Smooth muscle cell (in vitro differentiated cells): Measurements from ENCODE around the gene TMEM238L. TPM values are rescaled to one million over a fixed set of nuclear protein-coding genes. Genes with fewer than 3 reads are reported as not detected.

Source experiments
- DNase-seq: peaks from one replicate; lab custom pipeline; 2025; ENCODE audit not compliant: unreplicated experiment; lab: John Stamatoyannopoulos, UW
- H2AFZ ChIP-seq: fragments of 200-600 bp; sonication (generic); 2 replicates; pipeline ENCODE4 v1.6.0; 2016; ENCODE audit warnings: antibody characterized with exemption, low read depth, mild to moderate bottlenecking
- H3F3A ChIP-seq: fragments of 200-600 bp; sonication (generic); 2 replicates; pipeline ENCODE4 v1.6.0; 2017; ENCODE audit warnings: antibody characterized with exemption, low read depth
- H3K27ac ChIP-seq: fragments of 200-600 bp; sonication (generic); 2 replicates; pipeline ENCODE4 v1.5.1; 2016; ENCODE audit warnings: low read depth, mild to moderate bottlenecking
- H3K27me3 ChIP-seq: fragments of 200-600 bp; sonication (generic); 2 replicates; pipeline ENCODE4 v1.6.1; 2016; ENCODE audit warnings: low read depth, mild to moderate bottlenecking
- H3K36me3 ChIP-seq: fragments of 200-600 bp; sonication (generic); 2 replicates; pipeline ENCODE4 v1.5.1; 2016; ENCODE audit warnings: low read depth
- H3K4me1 ChIP-seq: fragments of 200-600 bp; sonication (generic); 2 replicates; pipeline ENCODE4 v1.5.1; 2016; ENCODE audit warnings: low read depth
- H3K4me2 ChIP-seq: fragments of 200-600 bp; sonication (generic); 2 replicates; pipeline ENCODE4 v1.6.0; 2016; ENCODE audit warnings: mild to moderate bottlenecking
- H3K4me3 ChIP-seq: fragments of 200-600 bp; sonication (generic); 2 replicates; pipeline ENCODE4 v1.5.1; 2016; ENCODE audit warnings: mild to moderate bottlenecking
- H3K79me2 ChIP-seq: fragments of 200-600 bp; sonication (generic); 2 replicates; pipeline ENCODE4 v1.6.0; 2016; ENCODE audit warnings: low read depth, mild to moderate bottlenecking
- H3K9ac ChIP-seq: fragments of 200-600 bp; sonication (generic); 2 replicates; pipeline ENCODE4 v1.6.0; 2016; ENCODE audit warnings: low read depth
- H3K9me3 ChIP-seq: fragments of 200-600 bp; sonication (generic); replicated peaks from 2 replicates; pipeline ENCODE4 v1.5.1; 2016; ENCODE audit warnings: low read depth
- H4K20me1 ChIP-seq: fragments of 200-600 bp; sonication (generic); 2 replicates; pipeline ENCODE4 v1.6.0; 2016; ENCODE audit warnings: low read depth
- WGBS: methylation state at CpG from one replicate; pipeline ENCODE4 v1.1.7; 2016; ENCODE audit warnings: low lambda C conversion rate; 5-methylcytosine and 5-hydroxymethylcytosine counted together
- polyA plus RNA-seq: library from polyadenylated mRNA; unstranded; fragments of >200 nt; fragmentation: Nextera tagmentation; extraction: Ambion mirVana; gene quantifications from 2 replicates; pipeline ENCODE4 v1.2.1, GENCODE V29; 2016
- total RNA-seq: library from RNA; depleted of rRNA; stranded (reverse); fragments of >200 nt; gene quantifications from 2 replicates; pipeline ENCODE4 v1.2.3, GENCODE V29; 2014
- TF ChIP-seq, protein P1 (sequence below): fragments of 200-600 bp; sonication (generic); IDR thresholded peaks from 2 replicates; pipeline ENCODE4 v1.5.1; 2017; ENCODE audit warnings: borderline replicate concordance, mild to moderate bottlenecking, antibody characterized with exemption; ENCODE audit not compliant: insufficient read depth, poor library complexity, severe bottlenecking

Gene TMEM238L
- total and polyA plus RNA-seq, 2 experiments from 2014 or later, result not detected

DNA sequence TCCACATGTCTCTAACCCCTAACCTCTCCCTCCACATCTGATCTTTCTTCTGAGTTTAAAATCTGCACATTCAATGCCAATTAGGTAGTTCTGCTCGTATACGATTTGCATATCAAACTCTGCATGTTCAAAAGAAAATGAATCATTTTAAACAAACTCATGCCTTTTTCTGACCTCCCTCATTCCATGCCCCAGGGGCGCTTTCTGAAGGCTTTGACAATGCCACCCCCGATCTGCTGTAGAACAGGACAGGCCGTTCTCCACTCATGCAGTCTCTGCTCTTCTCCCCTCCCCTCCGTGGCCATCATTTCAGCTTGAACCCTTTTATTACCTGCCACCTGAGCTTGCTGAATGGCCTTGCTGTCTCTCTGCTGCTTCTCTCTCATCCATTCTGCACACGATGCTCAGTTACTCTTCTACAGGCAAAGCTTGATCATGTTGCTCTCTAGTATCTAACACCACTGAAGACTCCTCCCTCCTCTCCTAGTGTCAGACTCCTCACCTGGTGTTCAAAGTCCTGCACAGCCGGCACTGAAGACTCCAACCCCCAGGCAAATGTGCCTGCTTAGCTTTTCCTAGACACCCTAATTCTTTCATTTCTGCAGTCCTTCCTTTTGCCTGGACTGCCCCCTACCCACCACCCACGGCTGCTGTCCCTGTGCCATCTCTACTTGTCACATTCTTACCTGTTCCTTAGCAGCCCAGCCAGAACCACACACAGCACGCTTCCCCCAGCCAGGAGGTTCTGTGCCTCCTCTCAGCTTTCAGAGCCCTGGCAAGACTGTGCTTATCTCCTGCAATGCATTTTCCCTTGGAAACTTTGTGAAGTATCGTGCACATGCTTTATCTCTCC, 6.2 kb downstream of the TMEM238L start:
- no peak overlapping the region for H3K27ac ChIP-seq
- H2AFZ ChIP-seq, result no peak overlapping the region
- H3K9me3 ChIP-seq, result no peaks in the 10 kb centered on the region
- H3K27me3 ChIP-seq, result peaks cover 5% of the 10 kb centered on the region
- DNase-seq, result no peak
- no peak overlapping the region for H3K9ac ChIP-seq
- no peak overlapping the region for H3K4me3 ChIP-seq
- no peaks in the 10 kb centered on the region for H4K20me1 ChIP-seq
- peaks cover 3% of the 10 kb centered on the region for H3K4me1 ChIP-seq
- H3K4me2 ChIP-seq, result no peak overlapping the region
- no peaks in the 10 kb centered on the region for H3K36me3 ChIP-seq
- 64% methylated on average over 11 of the region's 11 CpGs for WGBS
- H3K79me2 ChIP-seq, result no peaks in the 10 kb centered on the region
- TF ChIP-seq, protein P1, sequence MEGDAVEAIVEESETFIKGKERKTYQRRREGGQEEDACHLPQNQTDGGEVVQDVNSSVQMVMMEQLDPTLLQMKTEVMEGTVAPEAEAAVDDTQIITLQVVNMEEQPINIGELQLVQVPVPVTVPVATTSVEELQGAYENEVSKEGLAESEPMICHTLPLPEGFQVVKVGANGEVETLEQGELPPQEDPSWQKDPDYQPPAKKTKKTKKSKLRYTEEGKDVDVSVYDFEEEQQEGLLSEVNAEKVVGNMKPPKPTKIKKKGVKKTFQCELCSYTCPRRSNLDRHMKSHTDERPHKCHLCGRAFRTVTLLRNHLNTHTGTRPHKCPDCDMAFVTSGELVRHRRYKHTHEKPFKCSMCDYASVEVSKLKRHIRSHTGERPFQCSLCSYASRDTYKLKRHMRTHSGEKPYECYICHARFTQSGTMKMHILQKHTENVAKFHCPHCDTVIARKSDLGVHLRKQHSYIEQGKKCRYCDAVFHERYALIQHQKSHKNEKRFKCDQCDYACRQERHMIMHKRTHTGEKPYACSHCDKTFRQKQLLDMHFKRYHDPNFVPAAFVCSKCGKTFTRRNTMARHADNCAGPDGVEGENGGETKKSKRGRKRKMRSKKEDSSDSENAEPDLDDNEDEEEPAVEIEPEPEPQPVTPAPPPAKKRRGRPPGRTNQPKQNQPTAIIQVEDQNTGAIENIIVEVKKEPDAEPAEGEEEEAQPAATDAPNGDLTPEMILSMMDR, result no peak
- no peaks in the 10 kb centered on the region for H3F3A ChIP-seq

DNA sequence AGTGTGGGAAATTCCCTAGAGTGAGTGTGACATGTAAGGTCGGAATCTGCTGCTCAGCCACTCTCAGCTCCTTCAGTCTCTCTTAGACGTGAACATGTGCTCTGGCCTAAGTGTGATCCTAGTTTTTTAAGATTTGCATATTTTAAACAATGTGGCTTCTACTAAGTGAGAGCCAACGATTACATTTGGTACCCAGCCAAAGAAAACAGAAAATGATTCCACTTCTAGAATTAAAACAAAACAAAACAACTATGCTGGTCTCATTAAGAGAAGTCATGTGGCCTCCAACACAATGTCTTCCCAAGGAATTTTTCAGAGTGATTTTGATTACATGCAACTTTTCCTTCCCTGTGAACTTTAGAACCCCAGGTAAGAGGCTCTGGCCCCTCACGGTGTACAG, 10.1 kb downstream of the TMEM238L start:
- WGBS, result 59% methylated on average over 4 of the region's 4 CpGs
- Histone ChIP-seq H2AFZ (no peak overlapping the region), H3K4me1 (peaks cover 3% of the 10 kb centered on the region), H3K4me2 (no peak overlapping the region), H3K4me3 (no peak overlapping the region), H3K27ac (no peak overlapping the region), H3K9ac (no peak overlapping the region), H3F3A (no peaks in the 10 kb centered on the region), H3K79me2 (no peaks in the 10 kb centered on the region), H3K27me3 (peaks cover 5% of the 10 kb centered on the region), H4K20me1 (no peaks in the 10 kb centered on the region), H3K36me3 (no peaks in the 10 kb centered on the region), H3K9me3 (no peaks in the 10 kb centered on the region)
- TF ChIP-seq, protein P1, result no peak
- no peak for DNase-seq

DNA sequence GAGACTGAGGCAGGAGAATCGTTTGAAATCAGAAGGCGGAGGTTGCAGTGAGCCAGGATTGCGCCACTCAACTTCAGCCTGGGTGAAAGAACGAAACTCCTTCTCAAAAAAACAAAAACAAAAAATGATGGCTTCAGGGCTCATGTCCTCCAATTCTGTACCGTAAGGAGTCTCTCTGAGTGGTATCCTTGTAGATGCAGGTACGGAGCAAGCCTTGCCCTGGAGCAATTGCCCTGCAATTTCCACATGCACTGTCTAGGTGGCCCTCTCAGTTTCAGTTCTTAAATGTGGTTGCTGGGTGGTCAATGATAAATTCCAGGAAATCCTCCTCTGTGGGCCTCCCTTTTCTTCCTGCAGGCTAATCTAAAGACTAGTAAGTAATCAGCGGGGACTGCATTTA, 10.6 kb downstream of the TMEM238L start:
- Histone ChIP-seq H3K36me3 (no peaks in the 10 kb centered on the region), H3K79me2 (no peaks in the 10 kb centered on the region), H3K9me3 (no peaks in the 10 kb centered on the region), H3K4me2 (no peak overlapping the region), H3K9ac (no peak overlapping the region), H3K27me3 (peaks cover 5% of the 10 kb centered on the region), H3F3A (no peaks in the 10 kb centered on the region), H3K4me3 (no peak overlapping the region), H3K27ac (no peak overlapping the region), H3K4me1 (peaks cover 2% of the 10 kb centered on the region), H2AFZ (no peak overlapping the region), H4K20me1 (no peaks in the 10 kb centered on the region)
- DNase-seq, result no peak
- TF ChIP-seq, protein P1, result no peak
- 90% methylated on average over 7 of the region's 7 CpGs for WGBS

DNA sequence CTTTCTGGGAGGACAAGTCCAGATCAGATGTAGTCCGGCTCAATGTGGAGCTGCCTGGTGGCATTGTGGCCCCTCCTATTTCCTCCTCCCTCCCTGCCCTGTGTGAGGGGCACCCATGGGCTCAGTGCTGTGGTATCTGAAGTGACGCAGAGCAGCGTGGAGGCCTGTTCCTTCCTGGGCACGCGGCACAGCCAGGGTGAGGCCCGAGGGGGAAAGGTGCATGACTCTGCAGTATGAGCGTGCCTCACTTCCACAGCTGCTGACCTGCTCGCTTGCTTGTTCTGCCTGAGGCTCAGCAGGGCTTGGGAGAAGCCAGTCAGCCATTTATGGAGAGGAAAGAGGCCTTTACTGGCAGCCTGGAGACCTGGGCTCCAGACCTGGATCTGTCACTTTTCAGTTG, 11.7 kb downstream of the TMEM238L start:
- Histone ChIP-seq H3K9me3 (no peaks in the 10 kb centered on the region), H3K9ac (no peak overlapping the region), H3F3A (no peaks in the 10 kb centered on the region), H3K36me3 (no peaks in the 10 kb centered on the region), H3K27ac (no peak overlapping the region), H3K27me3 (peaks cover 5% of the 10 kb centered on the region), H3K79me2 (no peaks in the 10 kb centered on the region), H3K4me2 (no peak overlapping the region), H3K4me3 (no peak overlapping the region), H2AFZ (no peak overlapping the region), H3K4me1 (no peaks in the 10 kb centered on the region), H4K20me1 (no peaks in the 10 kb centered on the region)
- no peak for DNase-seq
- TF ChIP-seq, protein P1, result no peak
- 70% methylated on average over 8 of the region's 8 CpGs for WGBS
